Lower leg skin (tissue), 3 donors: ENCODE data around the gene C14orf180.

Experiments
- POLR2A ChIP-seq, 2 donors: fragments of 450-650 bp; IDR thresholded peaks; one replicate each; pipeline ENCODE4 v1.6.1; 2016 to 2017; ENCODE audit warnings: antibody characterized with exemption in 2 of 2, mild to moderate bottlenecking in 1 of 2, moderate library complexity in 1 of 2
- TF ChIP-seq, protein P1 (sequence below), 3 donors: fragments of 450-650 bp; IDR thresholded peaks; one replicate each; pipeline ENCODE4 v1.5.1; 2016; ENCODE audit warnings: antibody characterized with exemption in 3 of 3, mild to moderate bottlenecking in 3 of 3, moderate library complexity in 2 of 3

DNA sequence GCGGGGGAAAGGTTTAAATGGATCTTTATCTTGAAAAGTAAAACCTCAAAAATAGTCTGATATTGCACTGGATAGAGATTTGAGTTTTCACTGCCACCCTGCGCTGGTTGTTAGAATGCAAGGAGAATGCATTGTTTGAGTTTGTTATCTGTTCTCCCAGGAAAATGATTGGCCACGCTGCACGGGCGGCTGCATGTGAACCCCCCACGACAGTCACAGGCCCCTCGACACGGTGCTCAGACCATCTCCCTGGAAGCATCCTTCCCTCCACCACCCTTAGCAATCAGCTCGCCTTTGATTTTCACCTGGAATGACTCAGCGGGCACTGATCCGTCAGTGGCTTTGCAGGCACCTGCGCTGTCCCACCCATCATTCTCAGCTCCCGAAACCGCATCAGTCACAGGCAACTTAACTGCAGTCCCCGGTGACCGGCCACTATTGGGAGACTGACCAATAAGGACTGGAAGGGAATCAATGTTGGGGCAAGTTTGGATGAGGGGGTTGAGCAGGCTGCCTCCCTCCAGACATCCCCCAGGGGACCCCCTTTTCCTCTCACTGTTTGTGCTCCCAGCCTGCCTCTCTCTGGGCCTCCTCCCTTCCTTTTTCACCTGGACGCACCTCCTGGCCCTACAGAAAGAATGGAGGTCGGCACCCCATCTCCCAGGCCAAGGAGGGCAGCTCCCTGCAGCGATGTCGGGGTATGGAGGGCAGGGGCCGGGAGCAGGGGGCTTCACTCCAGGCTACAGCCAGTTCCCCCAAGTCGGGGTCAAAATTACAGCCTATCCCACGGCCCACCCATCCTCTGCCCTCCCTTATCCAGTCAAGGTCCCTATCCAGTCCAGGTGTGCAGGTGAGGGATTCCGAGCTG lies 28.5 kb upstream of the C14orf180 start:
- TF ChIP-seq, protein P1, sequence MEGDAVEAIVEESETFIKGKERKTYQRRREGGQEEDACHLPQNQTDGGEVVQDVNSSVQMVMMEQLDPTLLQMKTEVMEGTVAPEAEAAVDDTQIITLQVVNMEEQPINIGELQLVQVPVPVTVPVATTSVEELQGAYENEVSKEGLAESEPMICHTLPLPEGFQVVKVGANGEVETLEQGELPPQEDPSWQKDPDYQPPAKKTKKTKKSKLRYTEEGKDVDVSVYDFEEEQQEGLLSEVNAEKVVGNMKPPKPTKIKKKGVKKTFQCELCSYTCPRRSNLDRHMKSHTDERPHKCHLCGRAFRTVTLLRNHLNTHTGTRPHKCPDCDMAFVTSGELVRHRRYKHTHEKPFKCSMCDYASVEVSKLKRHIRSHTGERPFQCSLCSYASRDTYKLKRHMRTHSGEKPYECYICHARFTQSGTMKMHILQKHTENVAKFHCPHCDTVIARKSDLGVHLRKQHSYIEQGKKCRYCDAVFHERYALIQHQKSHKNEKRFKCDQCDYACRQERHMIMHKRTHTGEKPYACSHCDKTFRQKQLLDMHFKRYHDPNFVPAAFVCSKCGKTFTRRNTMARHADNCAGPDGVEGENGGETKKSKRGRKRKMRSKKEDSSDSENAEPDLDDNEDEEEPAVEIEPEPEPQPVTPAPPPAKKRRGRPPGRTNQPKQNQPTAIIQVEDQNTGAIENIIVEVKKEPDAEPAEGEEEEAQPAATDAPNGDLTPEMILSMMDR (IDR thresholded peaks at IDR 0.05): no peak
- TF ChIP-seq POLR2A (IDR thresholded peaks at IDR 0.05): no peak
